SU-DHL-6 (cell line): ENCODE results near the gene RFLNA.

Source experiments
- H2AFZ ChIP-seq: fragments of 200-600 bp; sonication (generic); 2 replicates; pipeline ENCODE4 v1.6.1; 2014; ENCODE audit warnings: low read depth, mild to moderate bottlenecking, moderate library complexity, mixed read lengths, antibody characterized with exemption, low read length; ENCODE audit not compliant: severe bottlenecking
- H3F3A ChIP-seq: fragments of 200-600 bp; shearing (Covaris generic); 2 replicates; pipeline ENCODE4 v1.6.0; 2016; ENCODE audit warnings: antibody characterized with exemption, mild to moderate bottlenecking; ENCODE audit not compliant: insufficient read depth
- H3K27ac ChIP-seq: fragments of 200-600 bp; sonication (generic); 2 replicates; pipeline ENCODE4 v1.5.1; 2016; ENCODE audit warnings: low read depth, mild to moderate bottlenecking, low read length, moderate library complexity, mixed read lengths
- H3K27me3 ChIP-seq: fragments of 200-600 bp; sonication (generic), shearing (Covaris generic); 2 replicates; pipeline ENCODE4 v1.6.0; 2014; ENCODE audit warnings: mild to moderate bottlenecking, low read length
- H3K36me3 ChIP-seq: fragments of 200-600 bp; sonication (generic); 2 replicates; pipeline ENCODE4 v1.6.1; 2014; ENCODE audit warnings: mild to moderate bottlenecking, low read length, mixed read lengths
- H3K4me2 ChIP-seq: fragments of 300-600, 200-600 bp; shearing (Covaris generic), sonication (generic); 2 replicates; pipeline ENCODE4 v1.6.0; 2014; ENCODE audit warnings: low read length, low read depth, mild to moderate bottlenecking; ENCODE audit not compliant: poor library complexity, severe bottlenecking
- H3K4me3 ChIP-seq: fragments of 200-600 bp; sonication (generic); 2 replicates; pipeline ENCODE4 v1.5.1; 2014; ENCODE audit warnings: antibody characterized with exemption, low read length, mild to moderate bottlenecking, mixed read lengths; ENCODE audit not compliant: insufficient read depth, poor library complexity, severe bottlenecking
- H3K79me2 ChIP-seq: fragments of 200-600 bp; sonication (generic); 2 replicates; pipeline ENCODE4 v1.6.1; 2014; ENCODE audit warnings: mild to moderate bottlenecking, low read length, moderate library complexity; ENCODE audit not compliant: insufficient read depth
- H3K9ac ChIP-seq: fragments of 200-600 bp; sonication (generic); 2 replicates; pipeline ENCODE4 v1.7.0; 2014; ENCODE audit warnings: mild to moderate bottlenecking, low read length
- H3K9me2 ChIP-seq: fragments of 200-600 bp; sonication (generic); replicated peaks from 2 replicates; pipeline ENCODE4 v1.6.1; 2014; ENCODE audit warnings: low read length; ENCODE audit not compliant: insufficient read depth
- H3K9me3 ChIP-seq: fragments of 200-600 bp; sonication (generic); 2 replicates; pipeline ENCODE4 v1.6.1; 2014; ENCODE audit warnings: low read length, mixed read lengths; ENCODE audit not compliant: insufficient read depth
- H4K20me1 ChIP-seq: fragments of 200-600 bp; sonication (generic); 2 replicates; pipeline ENCODE4 v1.6.1; 2014; ENCODE audit warnings: low read depth, mild to moderate bottlenecking, antibody characterized with exemption, low read length, moderate library complexity, mixed read lengths
- EZH2phosphoT487 ChIP-seq: fragments of 200-600 bp; sonication (generic), shearing (Covaris generic); conservative IDR thresholded peaks from 2 replicates; pipeline ENCODE4 v1.6.1; 2018; ENCODE audit warnings: mild to moderate bottlenecking, antibody characterized with exemption, low read length, moderate library complexity, mixed read lengths
- TF ChIP-seq, protein P1 (sequence below): fragments of 200-600 bp; sonication (generic); IDR thresholded peaks from one replicate; pipeline ENCODE4 v1.5.1; 2017; ENCODE audit warnings: antibody characterized with exemption, mild to moderate bottlenecking, low read length, moderate library complexity; ENCODE audit not compliant: insufficient read depth, poor library complexity, severe bottlenecking

Gene RFLNA

DNA sequence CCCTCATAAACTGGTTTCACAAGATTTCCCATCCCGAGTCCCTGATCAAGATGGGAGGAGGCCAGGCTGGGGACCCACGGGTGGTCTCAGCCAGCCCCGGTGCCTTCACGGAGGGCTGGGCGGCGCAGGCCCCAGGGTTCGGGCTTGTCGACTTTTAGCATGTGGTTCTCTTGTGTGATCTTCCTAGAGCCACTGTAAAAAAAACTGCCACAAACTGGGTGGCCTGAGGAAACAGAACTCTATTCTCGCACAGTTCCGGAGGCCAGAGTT is 12.6 kb downstream of the RFLNA start:
- Histone ChIP-seq H3K4me3 (no peak overlapping the region), H3K27me3 (no peaks in the 10 kb centered on the region), H3K9me2 (no peaks in the 10 kb centered on the region), H3K79me2 (no peaks in the 10 kb centered on the region), H2AFZ (no peak overlapping the region), H3K36me3 (no peaks in the 10 kb centered on the region), H3K9me3 (no peaks in the 10 kb centered on the region), H3K9ac (no peak overlapping the region), H3F3A (no peaks in the 10 kb centered on the region), H4K20me1 (no peaks in the 10 kb centered on the region), H3K4me2 (no peak overlapping the region), H3K27ac (no peak overlapping the region)
- TF ChIP-seq, protein P1, sequence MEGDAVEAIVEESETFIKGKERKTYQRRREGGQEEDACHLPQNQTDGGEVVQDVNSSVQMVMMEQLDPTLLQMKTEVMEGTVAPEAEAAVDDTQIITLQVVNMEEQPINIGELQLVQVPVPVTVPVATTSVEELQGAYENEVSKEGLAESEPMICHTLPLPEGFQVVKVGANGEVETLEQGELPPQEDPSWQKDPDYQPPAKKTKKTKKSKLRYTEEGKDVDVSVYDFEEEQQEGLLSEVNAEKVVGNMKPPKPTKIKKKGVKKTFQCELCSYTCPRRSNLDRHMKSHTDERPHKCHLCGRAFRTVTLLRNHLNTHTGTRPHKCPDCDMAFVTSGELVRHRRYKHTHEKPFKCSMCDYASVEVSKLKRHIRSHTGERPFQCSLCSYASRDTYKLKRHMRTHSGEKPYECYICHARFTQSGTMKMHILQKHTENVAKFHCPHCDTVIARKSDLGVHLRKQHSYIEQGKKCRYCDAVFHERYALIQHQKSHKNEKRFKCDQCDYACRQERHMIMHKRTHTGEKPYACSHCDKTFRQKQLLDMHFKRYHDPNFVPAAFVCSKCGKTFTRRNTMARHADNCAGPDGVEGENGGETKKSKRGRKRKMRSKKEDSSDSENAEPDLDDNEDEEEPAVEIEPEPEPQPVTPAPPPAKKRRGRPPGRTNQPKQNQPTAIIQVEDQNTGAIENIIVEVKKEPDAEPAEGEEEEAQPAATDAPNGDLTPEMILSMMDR = no peak
- TF ChIP-seq EZH2phosphoT487 = no peak

DNA sequence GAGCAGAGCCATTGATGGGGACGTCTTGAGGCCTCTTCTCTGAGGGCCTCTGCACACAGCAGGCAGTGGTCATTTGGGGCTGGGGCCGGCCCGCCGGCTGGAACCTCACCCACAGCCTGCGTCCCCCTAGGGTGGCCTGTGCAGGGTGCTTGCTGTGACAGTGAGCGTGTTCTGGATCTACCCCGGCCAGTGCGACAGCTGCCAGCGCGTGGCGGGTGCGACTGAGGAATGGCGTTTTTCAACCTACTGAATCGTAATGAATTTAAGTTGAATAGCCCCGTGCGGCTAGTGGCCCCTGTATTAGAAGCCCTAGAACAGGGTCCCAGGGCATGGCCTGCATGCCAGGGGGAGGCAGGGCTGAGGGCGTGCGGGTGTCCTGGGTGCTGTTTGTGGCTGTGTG is 13.8 kb downstream of the RFLNA start:
- H3F3A ChIP-seq = no peaks in the 10 kb centered on the region
- no peak overlapping the region for H3K4me3 ChIP-seq
- no peaks in the 10 kb centered on the region for H3K9me2 ChIP-seq
- no peaks in the 10 kb centered on the region for H4K20me1 ChIP-seq
- H3K79me2 ChIP-seq = no peaks in the 10 kb centered on the region
- H3K9me3 ChIP-seq = no peaks in the 10 kb centered on the region
- H2AFZ ChIP-seq = no peak overlapping the region
- no peaks in the 10 kb centered on the region for H3K27me3 ChIP-seq
- H3K27ac ChIP-seq = no peak overlapping the region
- TF ChIP-seq, protein P1 = no peak
- no peak for TF ChIP-seq EZH2phosphoT487
- no peaks in the 10 kb centered on the region for H3K36me3 ChIP-seq
- H3K4me2 ChIP-seq = no peak overlapping the region
- no peak overlapping the region for H3K9ac ChIP-seq

- Histone ChIP-seq H3K79me2 (no peaks in the 10 kb centered on the region), H3K4me2 (no peak overlapping the region), H3K9me2 (no peaks in the 10 kb centered on the region), H3K9me3 (no peaks in the 10 kb centered on the region), H3K27ac (no peak overlapping the region), H3K4me3 (no peak overlapping the region), H3F3A (no peaks in the 10 kb centered on the region), H3K9ac (no peak overlapping the region), H3K27me3 (no peaks in the 10 kb centered on the region), H4K20me1 (no peaks in the 10 kb centered on the region), H3K36me3 (no peaks in the 10 kb centered on the region), H2AFZ (no peak overlapping the region)
- TF ChIP-seq, protein P1 = no peak
- TF ChIP-seq EZH2phosphoT487 = no peak
These were observed 14.3 kb downstream of the RFLNA start for GRCh38 chr12:124309231-124309630.

DNA sequence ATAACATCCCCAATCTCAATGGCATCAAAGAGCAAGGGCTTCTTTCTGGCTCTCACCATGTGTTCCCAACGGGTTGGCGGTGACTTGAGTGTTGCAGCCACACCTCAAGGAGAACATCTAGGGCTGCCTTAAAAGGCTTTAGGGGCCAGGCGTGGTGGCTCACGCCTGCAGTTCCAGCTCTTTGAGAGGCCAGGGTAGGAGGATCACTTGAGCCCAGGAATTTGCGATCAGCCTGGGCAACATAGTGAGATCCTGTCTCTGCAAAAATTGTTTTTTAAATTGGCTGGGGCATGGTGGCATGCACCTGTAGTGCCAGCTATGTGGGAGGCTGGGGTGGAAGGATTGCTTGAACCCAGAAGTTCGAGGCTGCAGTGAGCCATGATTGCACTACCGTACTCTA is 14.9 kb downstream of the RFLNA start:
- Histone ChIP-seq H4K20me1 (no peaks in the 10 kb centered on the region), H3K9me2 (no peaks in the 10 kb centered on the region), H3K9me3 (no peaks in the 10 kb centered on the region), H3K27me3 (no peaks in the 10 kb centered on the region), H3K79me2 (no peaks in the 10 kb centered on the region), H2AFZ (no peak overlapping the region), H3K4me2 (no peak overlapping the region), H3K9ac (no peak overlapping the region), H3K27ac (no peak overlapping the region), H3F3A (no peaks in the 10 kb centered on the region), H3K4me3 (no peak overlapping the region), H3K36me3 (no peaks in the 10 kb centered on the region)
- TF ChIP-seq, protein P1 = no peak
- no peak for TF ChIP-seq EZH2phosphoT487
